ENCODE data around the gene ITPKC.
A peak's percentile ranks its signal among the peaks of the same experiment; 100 is the strongest.

DNA sequence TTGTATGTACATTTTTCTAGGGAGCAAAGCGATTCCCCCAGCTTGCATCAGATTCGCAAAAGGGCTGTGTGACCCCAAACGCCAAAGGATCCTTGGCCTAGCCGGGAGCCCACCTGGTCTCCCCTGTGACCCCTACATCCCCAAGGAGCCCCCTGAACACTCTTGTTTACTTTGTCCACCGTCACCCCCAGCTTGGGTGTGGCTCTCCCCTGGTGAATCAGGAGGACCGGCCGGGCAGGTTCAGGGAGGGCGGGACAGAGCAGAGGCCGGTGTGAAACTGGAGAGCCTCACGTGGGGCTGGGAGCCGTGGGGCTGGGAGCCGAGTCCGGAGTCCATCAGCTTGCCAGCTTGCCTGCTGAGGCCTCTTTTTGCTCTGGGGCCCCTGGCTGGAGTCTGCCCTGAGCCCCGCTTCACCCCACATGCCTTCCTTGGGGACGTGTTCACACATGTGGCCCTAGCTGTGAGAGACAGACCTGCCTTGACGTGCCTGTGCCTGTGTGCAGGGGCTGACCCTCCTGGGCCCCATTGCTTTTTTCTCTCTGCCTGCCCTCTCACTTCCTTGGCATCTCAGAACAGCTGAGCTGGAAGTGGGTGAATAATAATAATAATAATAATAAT is 2.0 kb downstream of the ITPKC start:
- TF ChIP-seq, protein P1, sequence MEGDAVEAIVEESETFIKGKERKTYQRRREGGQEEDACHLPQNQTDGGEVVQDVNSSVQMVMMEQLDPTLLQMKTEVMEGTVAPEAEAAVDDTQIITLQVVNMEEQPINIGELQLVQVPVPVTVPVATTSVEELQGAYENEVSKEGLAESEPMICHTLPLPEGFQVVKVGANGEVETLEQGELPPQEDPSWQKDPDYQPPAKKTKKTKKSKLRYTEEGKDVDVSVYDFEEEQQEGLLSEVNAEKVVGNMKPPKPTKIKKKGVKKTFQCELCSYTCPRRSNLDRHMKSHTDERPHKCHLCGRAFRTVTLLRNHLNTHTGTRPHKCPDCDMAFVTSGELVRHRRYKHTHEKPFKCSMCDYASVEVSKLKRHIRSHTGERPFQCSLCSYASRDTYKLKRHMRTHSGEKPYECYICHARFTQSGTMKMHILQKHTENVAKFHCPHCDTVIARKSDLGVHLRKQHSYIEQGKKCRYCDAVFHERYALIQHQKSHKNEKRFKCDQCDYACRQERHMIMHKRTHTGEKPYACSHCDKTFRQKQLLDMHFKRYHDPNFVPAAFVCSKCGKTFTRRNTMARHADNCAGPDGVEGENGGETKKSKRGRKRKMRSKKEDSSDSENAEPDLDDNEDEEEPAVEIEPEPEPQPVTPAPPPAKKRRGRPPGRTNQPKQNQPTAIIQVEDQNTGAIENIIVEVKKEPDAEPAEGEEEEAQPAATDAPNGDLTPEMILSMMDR (IDR thresholded peaks at IDR 0.05): peak in 2 of 4 experiments; percentile 2 to 21
- TF ChIP-seq POLR2A (IDR thresholded peaks at IDR 0.05): peak; percentile 74

Data from prostate gland (tissue), 2 donors.